Neural progenitor cell (in vitro differentiated cells): ENCODE measurements around the gene TSHZ1.

Experiments
- EZH2 ChIP-seq: fragments of 200-600 bp; sonication (generic); IDR thresholded peaks from 2 replicates; pipeline ENCODE4 v1.6.1; 2017; ENCODE audit warnings: antibody characterized with exemption, mild to moderate bottlenecking, moderate library complexity
- EZH2phosphoT487 ChIP-seq: fragments of 200-600 bp; sonication (generic); IDR thresholded peaks from 2 replicates; pipeline ENCODE4 v1.6.1; 2017; ENCODE audit warnings: antibody characterized with exemption
- TF ChIP-seq, protein P1 (sequence below): fragments of 200-600 bp; sonication (generic); IDR thresholded peaks from 2 replicates; pipeline ENCODE4 v1.5.1; 2017; ENCODE audit warnings: antibody characterized with exemption, mild to moderate bottlenecking

DNA sequence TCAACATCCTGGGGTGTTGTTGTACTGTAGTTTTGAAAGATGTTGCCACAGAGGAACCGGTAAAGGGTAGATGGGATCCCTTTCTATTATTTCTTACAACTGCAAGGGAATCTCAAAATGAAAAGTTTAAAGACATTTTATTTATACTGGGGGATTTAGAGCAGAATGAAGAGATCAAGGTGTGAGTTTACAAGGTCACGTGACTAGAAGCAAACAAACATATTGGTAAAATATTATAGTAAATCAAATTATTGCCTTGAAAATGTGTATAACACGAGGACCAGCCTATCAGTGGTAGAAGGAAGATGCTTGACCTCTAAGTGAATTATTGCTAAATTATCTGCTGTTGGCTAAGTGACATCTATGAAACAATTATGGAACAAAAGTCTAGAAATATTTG is 119.7 kb downstream of the TSHZ1 start:
- TF ChIP-seq, protein P1, sequence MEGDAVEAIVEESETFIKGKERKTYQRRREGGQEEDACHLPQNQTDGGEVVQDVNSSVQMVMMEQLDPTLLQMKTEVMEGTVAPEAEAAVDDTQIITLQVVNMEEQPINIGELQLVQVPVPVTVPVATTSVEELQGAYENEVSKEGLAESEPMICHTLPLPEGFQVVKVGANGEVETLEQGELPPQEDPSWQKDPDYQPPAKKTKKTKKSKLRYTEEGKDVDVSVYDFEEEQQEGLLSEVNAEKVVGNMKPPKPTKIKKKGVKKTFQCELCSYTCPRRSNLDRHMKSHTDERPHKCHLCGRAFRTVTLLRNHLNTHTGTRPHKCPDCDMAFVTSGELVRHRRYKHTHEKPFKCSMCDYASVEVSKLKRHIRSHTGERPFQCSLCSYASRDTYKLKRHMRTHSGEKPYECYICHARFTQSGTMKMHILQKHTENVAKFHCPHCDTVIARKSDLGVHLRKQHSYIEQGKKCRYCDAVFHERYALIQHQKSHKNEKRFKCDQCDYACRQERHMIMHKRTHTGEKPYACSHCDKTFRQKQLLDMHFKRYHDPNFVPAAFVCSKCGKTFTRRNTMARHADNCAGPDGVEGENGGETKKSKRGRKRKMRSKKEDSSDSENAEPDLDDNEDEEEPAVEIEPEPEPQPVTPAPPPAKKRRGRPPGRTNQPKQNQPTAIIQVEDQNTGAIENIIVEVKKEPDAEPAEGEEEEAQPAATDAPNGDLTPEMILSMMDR = no peak
- TF ChIP-seq EZH2 (no peak), EZH2phosphoT487 (no peak)
